Inflammatory macrophage treated with lipopolysaccharide for 1 hour (primary cell): ENCODE data around the gene PDGFC.

Experiments
- DNase-seq, 2 donors: peaks; one replicate each; pipeline ENCODE4 v3.0.0-alpha.2; 2020 to 2022

PDGFC gene

DNA sequence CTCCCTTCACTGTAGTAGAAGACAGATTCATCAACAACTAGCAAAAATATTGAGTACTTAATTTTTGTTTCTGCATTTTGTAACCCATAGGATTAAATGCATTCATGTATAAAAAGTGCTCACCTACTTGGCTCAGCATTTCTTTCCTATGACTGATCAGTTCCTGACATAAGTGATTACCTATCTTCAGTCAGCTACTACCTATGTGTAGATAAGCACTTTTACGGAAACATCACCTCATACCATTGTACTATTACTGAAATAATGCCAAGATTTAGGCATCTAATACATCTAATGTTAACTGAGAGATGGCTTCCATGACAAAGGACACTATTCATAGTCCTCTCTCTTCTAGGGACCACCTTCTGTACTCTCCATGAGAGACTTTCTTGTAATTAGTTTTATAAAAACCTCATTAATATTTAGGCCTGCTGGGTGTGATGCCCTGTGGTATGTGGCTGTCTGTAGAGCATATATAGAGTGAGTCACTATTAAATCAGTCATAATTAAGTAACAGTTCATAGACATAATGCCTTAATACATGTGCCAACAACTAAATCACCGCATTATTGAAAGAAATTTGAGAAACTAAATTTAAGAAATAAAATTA, 147.0 kb downstream of the PDGFC start:
- no peak for DNase-seq

DNA sequence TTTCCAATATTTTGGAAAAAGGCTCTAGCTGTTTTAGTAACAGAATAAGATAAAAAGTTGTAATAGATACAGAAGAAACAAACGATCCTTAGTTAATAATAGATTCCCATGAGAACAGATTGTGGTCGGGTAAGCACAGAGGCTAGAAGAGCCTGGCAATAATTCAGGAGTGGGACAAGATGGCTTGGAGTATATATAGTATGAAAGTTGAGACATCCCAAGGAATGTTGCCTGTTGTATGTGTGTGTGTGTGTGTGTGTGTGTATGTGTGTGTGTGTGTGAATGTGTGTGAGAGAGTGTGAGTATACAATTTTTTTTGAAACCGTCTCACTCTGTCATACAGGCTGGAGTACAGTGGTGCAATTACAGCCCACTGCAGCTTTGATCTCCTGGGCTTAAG, 150.7 kb downstream of the PDGFC start:
- no peak for DNase-seq

DNA sequence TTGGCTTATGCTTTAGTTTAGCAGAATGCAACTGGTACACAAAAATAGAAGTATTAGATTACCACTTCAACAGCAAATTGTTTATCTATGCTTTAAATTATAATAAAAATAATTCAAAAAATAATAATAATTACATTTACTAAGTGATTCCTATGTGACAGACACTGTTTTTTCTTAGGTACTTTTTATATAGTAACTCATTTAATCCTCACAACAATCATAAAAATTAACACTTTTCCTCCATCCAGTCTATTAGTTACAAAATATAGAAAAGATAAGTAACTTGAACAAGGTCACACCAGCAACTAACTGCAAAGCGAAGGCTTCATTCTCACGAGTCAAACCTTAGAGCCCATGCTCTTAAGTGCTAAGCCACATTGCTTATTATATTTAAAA, 155.2 kb downstream of the PDGFC start:
- no peak for DNase-seq

DNA sequence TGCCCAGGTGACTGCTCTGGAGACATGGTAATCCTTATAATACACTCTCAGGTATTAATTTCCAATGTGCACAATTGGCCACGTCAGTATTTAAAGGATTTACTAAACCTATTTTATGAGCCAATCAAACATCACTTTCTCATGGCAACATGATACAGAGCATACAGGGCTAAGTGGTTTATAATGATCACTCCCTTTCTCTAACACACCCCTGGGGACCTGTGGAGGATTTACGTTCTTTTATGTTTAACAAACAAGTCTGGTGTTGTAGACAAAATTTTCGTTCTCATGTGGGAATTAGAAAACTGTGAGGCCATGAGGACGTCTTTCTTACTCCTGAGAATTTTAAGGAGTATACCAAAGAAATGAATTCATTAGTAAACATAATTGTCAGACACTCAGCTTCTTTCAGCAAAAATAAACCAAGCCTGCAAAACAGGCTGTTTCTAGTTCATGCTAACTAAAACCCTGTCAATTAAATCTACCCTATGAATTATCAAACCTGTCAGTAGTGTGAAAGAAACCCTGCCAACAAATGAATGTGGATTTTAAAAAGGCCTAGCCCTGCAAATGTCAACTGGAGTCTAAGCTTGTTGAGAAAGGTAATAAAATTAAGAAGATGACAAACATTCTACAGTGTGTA, 155.8 kb downstream of the PDGFC start:
- no peak for DNase-seq

DNA sequence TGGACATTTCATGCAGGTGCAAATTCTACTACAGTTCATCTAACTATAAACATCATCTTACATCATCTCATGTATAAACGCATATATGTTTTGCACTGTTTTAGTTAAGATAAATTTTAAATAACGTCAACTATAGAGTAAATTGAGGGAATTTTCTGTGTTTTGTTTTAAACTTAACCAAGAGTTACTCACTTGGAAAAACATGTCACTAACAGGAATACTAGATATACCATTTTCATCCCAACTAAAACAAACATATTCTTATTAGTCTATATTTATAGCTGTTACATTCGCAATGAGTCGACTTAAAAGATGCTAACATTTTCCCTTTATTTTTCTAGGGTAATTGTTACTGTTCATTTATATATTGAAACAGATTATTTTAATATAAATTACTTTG, 159.6 kb downstream of the PDGFC start:
- DNase-seq: no peak

DNA sequence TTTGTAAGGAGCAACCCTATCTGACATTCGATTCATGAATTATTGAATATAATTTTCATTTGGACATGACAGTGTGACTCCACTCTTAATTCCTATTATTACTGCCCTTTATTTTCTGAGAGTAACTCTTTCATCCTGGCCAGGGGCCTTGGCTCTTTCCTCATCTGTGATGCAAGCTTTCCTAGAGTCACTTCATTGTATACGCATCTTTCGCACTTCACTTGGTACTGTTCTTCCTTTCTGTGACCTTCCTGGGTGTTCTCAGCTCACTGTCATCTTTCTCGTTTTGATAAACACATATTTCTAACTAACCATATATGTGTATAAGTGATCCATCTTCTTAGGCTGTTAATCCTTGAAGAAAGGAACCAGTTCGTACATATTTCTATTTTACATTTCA, 160.3 kb downstream of the PDGFC start:
- DNase-seq: no peak

DNA sequence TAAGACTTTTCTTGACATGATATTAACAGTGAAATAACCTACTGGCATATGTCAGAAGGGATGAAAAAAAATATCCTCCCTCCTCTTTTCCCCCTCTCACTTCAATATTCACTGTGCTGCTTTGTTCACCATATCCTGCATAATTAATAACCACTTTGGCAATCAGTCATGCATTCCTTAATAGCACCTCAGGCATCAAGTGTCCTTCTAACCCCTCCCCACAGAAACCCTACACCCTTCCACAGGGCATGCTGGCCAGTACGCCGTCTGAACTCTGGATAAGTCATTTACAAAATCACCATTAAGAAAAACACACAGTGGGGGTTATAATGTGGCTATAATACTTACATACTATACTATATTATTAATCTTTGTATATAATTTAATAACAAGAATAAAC, 165.9 kb downstream of the PDGFC start:
- no peak for DNase-seq

DNA sequence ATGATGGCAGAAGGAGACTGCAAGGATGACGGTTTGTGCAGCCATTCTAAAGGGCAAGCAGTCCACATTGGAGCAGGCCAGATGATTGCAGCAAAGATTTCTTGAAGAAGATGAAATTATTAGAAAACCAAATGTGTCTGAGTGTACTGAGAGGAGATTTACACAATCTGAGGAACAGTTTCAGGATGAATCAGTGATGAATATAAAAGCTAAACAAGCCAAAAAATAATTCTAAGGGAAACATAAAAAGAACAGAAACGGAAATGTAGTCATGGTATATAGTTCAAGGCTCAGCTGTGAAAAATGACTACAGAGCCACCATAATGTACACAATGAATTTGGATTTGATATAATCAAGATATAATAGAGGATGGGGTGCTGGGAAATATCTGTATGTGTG, 168.5 kb downstream of the PDGFC start:
- no peak for DNase-seq

DNA sequence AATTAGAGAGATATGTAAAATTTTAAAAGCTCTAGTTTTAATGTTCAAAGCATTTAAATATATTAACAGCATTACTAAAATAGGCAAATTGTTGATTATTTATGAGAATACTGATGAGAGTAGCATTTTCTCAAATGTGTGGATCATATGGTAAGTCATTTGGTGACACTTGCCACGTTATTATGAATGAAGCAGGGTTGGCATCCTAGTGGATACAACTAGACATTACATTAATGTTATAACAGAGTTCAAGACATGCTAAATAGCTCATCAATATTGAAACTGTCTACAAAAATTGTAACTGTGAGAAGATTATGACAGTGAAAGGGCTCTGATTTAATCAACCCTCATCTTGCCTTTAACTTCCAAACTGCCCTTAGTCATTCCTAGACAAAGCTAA, 171.1 kb downstream of the PDGFC start:
- no peak for DNase-seq

DNA sequence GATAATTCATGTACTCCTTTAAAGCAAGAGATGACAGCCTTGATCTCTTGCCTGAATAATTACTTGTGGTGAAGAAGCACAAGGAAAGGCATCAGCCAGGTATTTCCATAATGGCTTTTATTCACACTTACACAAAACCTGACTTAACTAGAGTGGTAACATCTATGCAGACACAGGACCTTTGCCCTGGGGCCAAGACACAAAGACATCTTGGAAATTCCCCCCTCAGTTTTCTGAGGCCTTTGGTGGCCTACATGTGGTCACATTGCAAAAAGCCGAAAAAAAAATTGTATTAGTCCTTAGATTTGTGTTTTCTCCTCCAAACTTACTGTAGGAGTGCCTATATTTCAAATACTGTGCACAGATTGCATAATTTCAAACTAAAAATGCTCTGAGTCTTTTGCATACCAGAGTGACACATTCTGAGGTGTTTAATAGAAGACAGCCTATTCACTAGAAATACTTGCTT, 172.4 kb downstream of the PDGFC start:
- peak; percentile 93 to 99 for DNase-seq

DNA sequence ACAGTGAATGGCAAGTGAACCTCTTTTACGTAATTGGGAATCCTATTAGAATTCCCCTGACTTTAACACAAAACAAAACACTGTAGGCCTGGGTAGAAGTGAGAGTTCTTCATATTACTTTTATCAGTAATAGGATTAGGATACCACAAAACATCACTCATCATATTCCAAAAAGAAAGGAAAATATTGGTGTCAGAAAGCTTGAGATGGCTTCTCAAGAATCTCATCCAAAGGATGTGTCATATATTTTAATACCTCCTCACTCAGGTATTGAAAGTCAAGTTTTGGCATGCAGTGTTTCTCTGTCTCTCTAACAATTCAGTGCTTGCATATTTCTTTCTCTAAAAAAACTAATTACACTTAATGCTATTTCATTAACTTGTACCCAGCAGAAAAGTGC, 173.2 kb downstream of the PDGFC start:
- DNase-seq: peak in 1 of 2 donors; percentile 44

DNA sequence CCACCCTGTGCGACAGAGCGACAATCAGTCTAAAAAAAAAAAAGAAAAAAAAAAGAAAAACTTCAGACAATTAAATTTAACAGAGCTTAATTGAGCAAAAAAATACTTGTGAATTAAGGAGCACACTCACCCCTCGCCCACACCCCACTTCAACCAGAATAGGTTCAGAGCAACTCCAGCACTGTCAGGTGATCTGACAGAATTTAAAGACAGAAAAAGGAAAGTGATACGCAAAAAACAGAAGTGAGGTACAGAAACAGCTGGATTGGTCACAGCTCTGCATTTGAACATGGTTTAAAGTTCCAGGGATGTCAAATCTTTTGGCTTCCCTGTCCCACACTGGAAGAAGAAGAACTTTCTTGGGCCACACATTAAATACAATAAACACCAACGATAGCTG, 174.4 kb downstream of the PDGFC start:
- peak in 1 of 2 donors; percentile 38 for DNase-seq

DNA sequence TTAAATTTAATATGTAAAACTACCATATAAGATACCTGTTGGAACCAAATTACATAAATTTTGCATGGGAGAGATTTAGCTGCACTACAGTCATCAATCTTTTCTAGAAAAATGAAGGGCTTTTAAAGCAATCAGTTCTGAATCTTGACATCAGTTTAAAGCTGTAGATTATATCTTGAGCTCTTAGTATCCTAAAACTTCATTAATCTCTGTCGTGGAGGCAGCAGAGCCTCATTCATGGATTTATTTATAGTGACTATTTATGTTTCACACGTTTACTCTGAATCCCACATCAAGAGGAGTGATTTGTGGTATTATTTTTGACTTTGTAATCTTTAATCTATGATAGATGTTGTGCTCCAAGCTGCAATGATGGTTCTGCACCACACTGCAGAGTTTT, 175.9 kb downstream of the PDGFC start:
- no peak for DNase-seq

DNA sequence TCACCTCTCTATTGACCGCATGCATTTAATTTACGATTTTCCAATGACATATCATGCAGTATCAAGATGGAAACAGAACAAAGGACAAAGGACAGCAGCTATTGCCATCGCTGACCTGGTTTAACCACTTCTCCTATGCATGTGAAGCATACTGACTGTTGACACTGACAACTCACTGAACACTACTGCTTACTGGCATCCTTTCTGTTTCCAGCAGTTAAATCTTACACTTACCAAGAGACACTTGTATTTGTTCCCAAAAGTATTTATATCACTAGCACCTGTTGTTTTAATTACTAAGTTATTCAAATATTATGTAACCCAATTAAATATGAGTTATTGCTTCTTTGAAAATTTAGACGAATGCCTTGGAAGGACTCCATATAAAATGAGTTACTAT, 176.7 kb downstream of the PDGFC start:
- no peak for DNase-seq

DNA sequence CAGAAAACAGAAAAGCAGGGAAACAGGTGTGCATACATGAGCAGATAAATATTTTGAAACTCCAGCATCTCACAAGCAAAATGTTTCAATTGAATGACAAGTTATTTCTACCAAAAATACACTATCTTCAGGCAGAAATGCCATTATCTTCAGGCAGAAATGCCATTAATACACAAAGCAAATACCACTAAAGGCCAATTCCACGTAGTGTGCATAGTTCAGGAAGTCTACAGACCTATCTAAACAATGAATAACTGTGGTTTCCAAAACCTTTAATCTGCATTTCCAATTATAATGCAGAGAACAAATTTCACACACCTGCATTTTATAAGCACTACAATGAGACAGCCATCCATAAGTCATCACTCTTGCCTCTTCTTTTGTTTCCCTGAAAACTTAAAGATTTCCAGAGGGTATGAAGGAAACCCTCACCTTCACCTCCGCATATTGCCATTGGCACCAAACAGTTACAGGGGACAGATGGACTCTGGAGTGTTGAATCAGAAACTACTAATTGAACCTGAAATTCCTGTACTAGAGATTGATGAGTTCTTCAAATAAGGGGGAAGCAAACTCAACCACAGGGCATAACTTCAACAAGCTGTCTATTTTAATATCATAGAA, 179.0 kb downstream of the PDGFC start:
- no peak for DNase-seq

DNA sequence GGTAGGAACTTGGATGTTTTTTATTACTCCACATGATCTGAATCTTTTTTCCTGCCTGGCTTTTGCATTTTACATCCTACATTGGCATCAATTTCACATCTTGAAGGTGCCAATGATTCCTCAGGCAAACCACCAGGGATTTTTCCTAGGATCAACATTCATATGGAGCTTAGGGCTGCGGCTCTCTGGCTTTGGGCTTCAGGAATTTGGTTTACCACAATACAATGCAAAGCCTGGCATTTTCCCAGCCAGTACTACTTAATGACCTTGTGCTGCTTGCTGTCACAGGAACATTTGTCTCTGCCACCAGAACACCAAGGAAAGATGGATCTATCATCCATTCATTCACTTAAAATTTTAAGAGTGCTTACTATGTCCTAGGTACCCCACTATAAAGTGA, 180.7 kb downstream of the PDGFC start:
- DNase-seq: no peak

DNA sequence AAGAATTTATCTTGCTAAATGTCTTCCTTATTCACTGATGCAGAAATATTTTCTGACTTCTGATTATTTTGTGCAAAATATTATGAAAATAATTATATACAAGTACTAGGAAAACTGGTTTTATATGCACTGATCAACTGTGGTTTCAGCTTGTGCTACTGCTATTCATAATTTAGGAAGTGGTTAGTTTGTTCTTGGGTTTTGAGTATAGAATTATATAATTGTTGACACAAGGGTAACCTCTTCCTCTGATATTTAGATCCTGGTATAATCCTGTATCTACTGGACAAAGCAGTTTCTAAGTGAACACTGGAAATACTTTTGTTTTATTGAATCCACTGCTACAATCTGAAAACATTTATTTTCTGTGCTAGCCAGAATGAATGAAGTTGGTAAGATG, 182.8 kb downstream of the PDGFC start:
- DNase-seq: no peak

DNA sequence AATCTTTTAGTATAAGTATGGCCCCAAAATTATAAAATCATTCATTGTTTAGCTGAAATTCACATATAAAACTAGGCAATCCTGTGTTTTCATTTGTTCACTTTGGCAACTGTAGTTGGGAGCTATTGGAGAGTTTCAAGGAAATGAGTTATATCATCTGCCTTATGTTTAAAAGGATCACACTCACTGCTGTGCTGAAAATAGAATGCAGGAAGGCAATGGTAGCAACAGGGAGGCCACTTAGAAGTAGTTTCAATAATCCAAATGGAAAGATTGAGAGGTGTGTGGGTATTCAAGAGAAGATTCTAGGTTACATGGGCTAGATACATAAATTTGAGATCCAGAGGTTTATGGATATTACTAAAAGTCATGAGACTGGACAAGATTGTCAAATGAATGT, 184.9 kb downstream of the PDGFC start:
- no peak for DNase-seq

DNA sequence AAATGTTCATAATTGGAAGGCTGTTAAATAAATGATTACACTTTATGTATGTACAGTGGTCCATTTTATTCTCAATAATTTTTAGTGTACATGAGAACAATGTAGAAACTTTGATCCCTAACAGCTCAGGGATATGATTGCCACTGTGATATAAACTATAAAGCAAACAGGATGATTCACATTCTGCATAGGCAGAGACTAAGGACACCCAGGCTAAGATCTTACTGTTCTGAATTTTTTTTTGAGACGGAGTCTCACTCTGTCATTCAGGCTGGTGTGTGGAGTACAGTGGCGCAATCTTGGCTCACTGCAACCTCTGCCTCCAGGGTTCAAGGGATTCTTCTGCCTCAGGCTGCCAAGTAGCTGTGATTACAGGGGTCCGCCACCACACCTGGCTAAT, 186.6 kb downstream of the PDGFC start:
- DNase-seq: no peak

DNA sequence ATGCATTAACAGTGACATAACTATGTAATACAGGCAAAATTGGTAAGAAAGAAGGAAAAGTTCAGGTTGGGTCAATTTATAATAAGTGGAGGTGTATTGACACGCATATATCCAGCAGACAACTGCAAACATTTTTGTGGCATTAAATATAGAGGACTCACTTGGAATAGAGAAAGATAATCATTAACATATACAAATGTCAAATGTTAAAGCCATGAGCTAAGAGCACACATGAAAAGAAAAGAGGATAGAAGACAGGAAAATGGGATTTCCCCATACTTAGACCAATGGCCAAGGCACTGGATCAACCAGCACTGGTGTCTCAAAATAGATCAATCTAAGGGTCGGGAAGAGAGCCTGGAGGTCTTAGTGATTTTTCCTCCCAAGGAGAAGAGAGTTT, 187.6 kb downstream of the PDGFC start:
- no peak for DNase-seq

DNA sequence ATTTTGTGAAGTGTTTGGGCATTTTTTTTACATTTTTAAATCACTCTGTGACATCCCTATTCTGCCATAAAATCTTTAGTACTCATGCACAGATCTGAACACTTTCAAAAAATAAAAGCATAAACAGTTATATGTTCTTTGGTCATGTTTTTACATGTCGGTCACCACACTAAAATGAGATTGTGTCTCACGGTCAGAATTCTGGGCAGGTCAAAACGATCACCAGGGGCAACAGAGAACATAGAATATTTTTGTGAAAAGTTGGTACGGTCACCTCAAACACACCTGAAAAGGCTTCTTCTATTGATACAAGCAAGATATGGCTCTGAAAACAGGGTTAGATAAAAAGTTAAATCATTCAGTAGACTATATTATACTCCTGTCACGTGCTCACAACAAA, 189.1 kb downstream of the PDGFC start:
- no peak for DNase-seq

DNA sequence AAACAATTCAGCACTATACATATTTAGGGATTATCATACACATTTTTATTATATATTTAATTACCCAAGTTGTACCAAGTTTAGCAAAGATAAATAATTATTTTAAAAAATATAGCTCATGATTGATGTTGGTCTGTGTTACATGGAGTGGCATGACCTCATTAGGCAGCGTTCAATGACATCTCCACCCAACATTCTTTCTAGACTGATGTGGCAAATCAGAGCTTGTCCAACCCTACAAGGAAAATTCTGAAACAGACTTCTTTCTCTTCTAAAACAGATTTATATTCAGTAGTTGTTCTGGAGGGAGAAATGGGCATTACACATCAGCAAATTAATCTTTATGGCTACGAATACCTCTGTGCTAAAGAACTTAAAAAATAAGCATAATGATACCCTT, 189.7 kb downstream of the PDGFC start:
- no peak for DNase-seq

DNA sequence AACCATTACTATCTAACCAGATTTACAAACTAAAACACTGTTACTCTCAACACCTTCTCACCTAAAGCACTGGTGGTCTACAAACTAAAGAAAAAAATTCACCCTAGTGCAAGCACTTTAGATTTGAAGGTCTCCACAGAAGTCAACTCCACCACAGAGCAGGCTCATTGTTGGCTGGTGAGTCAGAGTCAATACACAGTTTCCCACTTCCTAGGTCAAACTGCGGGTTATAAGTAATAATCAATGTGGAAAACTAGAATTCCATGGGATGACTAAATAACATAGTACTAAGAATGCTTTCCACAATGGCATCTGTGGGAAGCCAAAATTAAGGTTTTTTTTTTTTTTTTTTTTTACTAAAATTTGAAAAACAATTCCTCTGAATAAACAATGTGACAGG, 191.8 kb downstream of the PDGFC start:
- no peak for DNase-seq

DNA sequence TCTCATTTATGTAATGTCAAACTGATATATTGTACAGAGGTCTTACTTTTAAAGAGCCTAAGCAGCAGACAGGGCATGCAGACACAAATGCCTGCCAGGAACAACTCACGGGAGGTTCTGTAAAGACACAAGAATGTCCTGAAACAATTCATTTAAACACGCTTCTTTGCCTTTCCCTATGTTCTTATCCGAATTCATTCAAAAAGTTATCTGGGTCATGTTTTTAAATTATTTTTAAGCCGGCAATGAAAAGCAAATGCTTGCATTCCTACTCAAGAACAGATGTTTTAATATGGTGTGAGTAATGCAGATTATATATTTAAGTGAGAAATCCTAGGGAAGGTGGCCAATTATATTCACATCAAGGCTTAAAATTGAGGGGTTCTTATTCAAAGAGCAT, 192.6 kb downstream of the PDGFC start:
- no peak for DNase-seq

DNA sequence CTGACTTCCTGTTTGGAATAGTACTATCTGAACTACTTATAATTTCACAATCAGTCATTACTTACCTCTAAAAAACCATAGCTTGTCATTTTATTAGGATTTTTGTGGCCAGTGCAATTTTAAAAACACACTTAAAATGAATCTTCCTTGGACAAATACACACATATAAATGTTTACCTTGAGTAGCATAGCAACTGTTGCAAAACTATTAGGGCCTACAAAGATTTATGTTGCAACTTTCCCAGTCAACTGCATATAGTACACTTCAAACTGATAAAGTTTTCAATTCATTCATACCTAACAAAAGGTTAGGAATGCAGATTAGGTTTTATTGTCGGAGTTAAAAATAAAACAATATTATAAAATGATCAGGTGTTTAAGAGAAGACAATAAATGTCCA, 193.0 kb downstream of the PDGFC start:
- peak; percentile 38 to 42 for DNase-seq
